OCI-LY3 (cell line): Measurements from ENCODE around the gene ASTN1.

Experiments used
- H2AFZ ChIP-seq: fragments of 200-600, 300-600 bp; shearing (Covaris generic); 2 replicates; pipeline ENCODE4 v1.6.0; 2014; ENCODE audit warnings: antibody characterized with exemption, low read depth, low read length
- H3K27ac ChIP-seq: fragments of 200-600, 300-600 bp; sonication (generic); 2 replicates; pipeline ENCODE4 v1.5.1; 2014; ENCODE audit warnings: mild to moderate bottlenecking, low read length, moderate library complexity, mixed read lengths
- H3K27me3 ChIP-seq: fragments of 200-600, 300-600 bp; sonication (generic); 2 replicates; pipeline ENCODE4 v1.6.1; 2014; ENCODE audit warnings: low read depth, low read length, mixed read lengths
- H3K36me3 ChIP-seq: fragments of 200-600, 300-600 bp; sonication (generic); replicated peaks from 2 replicates; pipeline ENCODE3; 2014; ENCODE audit warnings: low read depth, low read length, mixed read lengths
- H3K4me1 ChIP-seq: fragments of 300-600, 200-600 bp; sonication (generic); 2 replicates; pipeline ENCODE4 v1.6.1; 2014; ENCODE audit warnings: low read length, mixed read lengths
- H3K4me2 ChIP-seq: fragments of 200-600, 300-600 bp; sonication (generic); 2 replicates; pipeline ENCODE4 v1.6.1; 2014; ENCODE audit warnings: low read length, mixed read lengths
- H3K4me3 ChIP-seq: fragments of 300-600, 200-600 bp; sonication (generic); 2 replicates; pipeline ENCODE4 v1.5.1; 2014; ENCODE audit warnings: antibody characterized with exemption, mild to moderate bottlenecking, low read length, moderate library complexity
- H3K79me2 ChIP-seq: fragments of 300-600, 200-600 bp; shearing (Covaris generic); 2 replicates; pipeline ENCODE4 v1.6.1; 2014; ENCODE audit warnings: mild to moderate bottlenecking, low read length, mixed read lengths
- H3K9ac ChIP-seq: fragments of 300-600, 200-600 bp; shearing (Covaris generic); 2 replicates; pipeline ENCODE4 v1.6.0; 2014; ENCODE audit warnings: mild to moderate bottlenecking, low read length, moderate library complexity
- H3K9me3 ChIP-seq: fragments of 200-600, 300-600 bp; shearing (Covaris generic); 2 replicates; pipeline ENCODE4 v1.6.1; 2014; ENCODE audit warnings: low read length, mixed read lengths; ENCODE audit not compliant: insufficient read depth
- H4K20me1 ChIP-seq: fragments of 200-600, 300-600 bp; sonication (generic); 2 replicates; pipeline ENCODE4 v1.6.1; 2016; ENCODE audit warnings: low read length, mixed read lengths; ENCODE audit not compliant: insufficient read depth
- CTCF ChIP-seq: fragments of 200-600, 300-600 bp; sonication (generic); IDR thresholded peaks from 2 replicates; pipeline ENCODE4 v1.5.1; 2014; ENCODE audit warnings: antibody characterized with exemption, low read length, low read depth
- EZH2phosphoT487 ChIP-seq: fragments of 200-600 bp; shearing (Covaris generic); IDR thresholded peaks from 2 replicates; pipeline ENCODE4 v1.6.1; 2018; ENCODE audit warnings: antibody characterized with exemption, mixed run types, low read depth

The ASTN1 gene

GRCh38 chr1:176852124-176852523, 312.4 kb downstream of the ASTN1 start:
- Histone ChIP-seq H3K9me3 (no peaks in the 10 kb centered on the region), H3K4me2 (no peak overlapping the region), H3K79me2 (no peaks in the 10 kb centered on the region)

GRCh38 chr1:176850871-176851270, 313.6 kb downstream of the ASTN1 start:
- H3K4me3 ChIP-seq = no peak overlapping the region
- TF ChIP-seq EZH2phosphoT487 (no peak), CTCF (no peak)
- H3K4me2 ChIP-seq = no peak overlapping the region
- peaks cover 31% of the 10 kb centered on the region for H3K27me3 ChIP-seq
- H4K20me1 ChIP-seq = no peaks in the 10 kb centered on the region
- H3K9me3 ChIP-seq = no peaks in the 10 kb centered on the region
- H3K27ac ChIP-seq = no peak overlapping the region
- no peaks in the 10 kb centered on the region for H3K79me2 ChIP-seq
- no peak overlapping the region for H3K9ac ChIP-seq
- H2AFZ ChIP-seq = no peak overlapping the region
- H3K36me3 ChIP-seq = no peaks in the 10 kb centered on the region
- H3K4me1 ChIP-seq = no peaks in the 10 kb centered on the region

More at GRCh38 chr1:176852124-176852523, 312.4 kb downstream of the ASTN1 start:
- Histone ChIP-seq H3K36me3 (no peaks in the 10 kb centered on the region), H3K9ac (no peak overlapping the region), H3K27me3 (peaks cover 29% of the 10 kb centered on the region), H3K4me3 (no peak overlapping the region), H4K20me1 (no peaks in the 10 kb centered on the region), H3K4me1 (no peaks in the 10 kb centered on the region), H3K27ac (no peak overlapping the region), H2AFZ (no peak overlapping the region)
- TF ChIP-seq CTCF (no peak), EZH2phosphoT487 (no peak)

GRCh38 chr1:176849281-176849680, 315.2 kb downstream of the ASTN1 start:
- peaks cover 38% of the 10 kb centered on the region for H3K27me3 ChIP-seq
- H3K9me3 ChIP-seq = no peaks in the 10 kb centered on the region
- no peak overlapping the region for H3K4me2 ChIP-seq
- no peak overlapping the region for H3K9ac ChIP-seq
- H3K4me1 ChIP-seq = no peaks in the 10 kb centered on the region
- H4K20me1 ChIP-seq = no peaks in the 10 kb centered on the region
- TF ChIP-seq EZH2phosphoT487 = no peak
- TF ChIP-seq CTCF = no peak
- H2AFZ ChIP-seq = no peak overlapping the region
- no peaks in the 10 kb centered on the region for H3K79me2 ChIP-seq
- no peak overlapping the region for H3K4me3 ChIP-seq
- H3K36me3 ChIP-seq = no peaks in the 10 kb centered on the region
- no peak overlapping the region for H3K27ac ChIP-seq

- no peaks in the 10 kb centered on the region for H3K36me3 ChIP-seq
- peaks cover 35% of the 10 kb centered on the region for H3K27me3 ChIP-seq
- H3K9ac ChIP-seq = no peak overlapping the region
- TF ChIP-seq EZH2phosphoT487 (no peak), CTCF (no peak)
- no peak overlapping the region for H3K27ac ChIP-seq
- H3K79me2 ChIP-seq = no peaks in the 10 kb centered on the region
- H3K9me3 ChIP-seq = no peaks in the 10 kb centered on the region
- H3K4me2 ChIP-seq = no peak overlapping the region
- H3K4me1 ChIP-seq = no peaks in the 10 kb centered on the region
- H3K4me3 ChIP-seq = no peak overlapping the region
- no peaks in the 10 kb centered on the region for H4K20me1 ChIP-seq
- no peak overlapping the region for H2AFZ ChIP-seq
These were observed 317.5 kb downstream of the ASTN1 start for GRCh38 chr1:176847052-176847451.
